SJSA1 (cell line): ENCODE results near the gene TTLL3. TPM values are rescaled to one million over a fixed set of nuclear protein-coding genes. Genes with fewer than 3 reads are reported as not detected.
"Not testable (repeated sequence)": the region's sequence is repeated elsewhere in the genome, so short reads cannot be mapped to it uniquely, and the experiment has no call there.

Source experiments
- DNase-seq, 2 experiments: peaks; one replicate each; pipeline ENCODE4 v3.0.0-alpha.2; 2015 to 2020; ENCODE audit warnings: low spot score in 2 of 2, low read depth in 1 of 2
- H3K27ac ChIP-seq: fragments of 250-450 bp; sonication (Bioruptor Pico); 2 replicates; pipeline ENCODE4 v1.5.1; 2020; ENCODE audit warnings: mild to moderate bottlenecking, moderate library complexity
- H3K27me3 ChIP-seq: fragments of 250-450 bp; sonication (Bioruptor Pico); replicated peaks from 2 replicates; pipeline ENCODE4 v1.5.1; 2020; ENCODE audit warnings: mild to moderate bottlenecking, moderate library complexity
- H3K36me3 ChIP-seq: fragments of 250-450 bp; sonication (Bioruptor Pico); 2 replicates; pipeline ENCODE4 v1.5.1; 2020; ENCODE audit warnings: mild to moderate bottlenecking
- H3K4me1 ChIP-seq: fragments of 250-450 bp; sonication (Bioruptor Pico); replicated peaks from 2 replicates; pipeline ENCODE4 v1.6.1; 2021; ENCODE audit warnings: mild to moderate bottlenecking
- H3K4me3 ChIP-seq: fragments of 250-450 bp; sonication (Bioruptor Pico); 2 replicates; pipeline ENCODE4 v1.5.1; 2020; ENCODE audit warnings: mild to moderate bottlenecking
- H3K9me3 ChIP-seq: fragments of 250-450 bp; sonication (Bioruptor Pico); replicated peaks from 2 replicates; pipeline ENCODE4 v1.5.1; 2020; ENCODE audit warnings: mild to moderate bottlenecking
- total RNA-seq: library from RNA; depleted of rRNA; stranded (reverse); fragments of >200 nt; shearing (Covaris generic); gene quantifications from 2 replicates; pipeline ENCODE4 v1.2.3, GENCODE V29; 2014; rRNA removed

TTLL3 gene, protein sequence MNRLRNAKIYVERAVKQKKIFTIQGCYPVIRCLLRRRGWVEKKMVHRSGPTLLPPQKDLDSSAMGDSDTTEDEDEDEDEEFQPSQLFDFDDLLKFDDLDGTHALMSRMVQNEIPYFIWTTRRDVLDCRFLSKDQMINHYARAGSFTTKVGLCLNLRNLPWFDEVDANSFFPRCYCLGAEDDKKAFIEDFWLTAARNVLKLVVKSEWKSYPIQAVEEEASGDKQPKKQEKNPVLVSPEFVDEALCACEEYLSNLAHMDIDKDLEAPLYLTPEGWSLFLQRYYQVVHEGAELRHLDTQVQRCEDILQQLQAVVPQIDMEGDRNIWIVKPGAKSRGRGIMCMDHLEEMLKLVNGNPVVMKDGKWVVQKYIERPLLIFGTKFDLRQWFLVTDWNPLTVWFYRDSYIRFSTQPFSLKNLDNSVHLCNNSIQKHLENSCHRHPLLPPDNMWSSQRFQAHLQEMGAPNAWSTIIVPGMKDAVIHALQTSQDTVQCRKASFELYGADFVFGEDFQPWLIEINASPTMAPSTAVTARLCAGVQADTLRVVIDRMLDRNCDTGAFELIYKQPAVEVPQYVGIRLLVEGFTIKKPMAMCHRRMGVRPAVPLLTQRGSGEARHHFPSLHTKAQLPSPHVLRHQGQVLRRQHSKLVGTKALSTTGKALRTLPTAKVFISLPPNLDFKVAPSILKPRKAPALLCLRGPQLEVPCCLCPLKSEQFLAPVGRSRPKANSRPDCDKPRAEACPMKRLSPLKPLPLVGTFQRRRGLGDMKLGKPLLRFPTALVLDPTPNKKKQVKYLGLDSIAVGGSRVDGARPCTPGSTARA
- total RNA-seq: 2.3 and 5.8 TPM in 2 replicates

- Histone ChIP-seq H3K27ac (peak within 1 kb of the TSS; percentile 78), H3K4me1 (peaks cover 15% of the 10 kb centered on the region), H3K9me3 (no peaks in the 10 kb centered on the region), H3K4me3 (peak within 1 kb of the TSS; percentile 47), H3K27me3 (no peaks in the 10 kb centered on the region), H3K36me3 (peaks cover 70% of the 10 kb centered on the region)
- peak; percentile 49 to 67 for DNase-seq
These were observed at the start of gene TTLL3 for GRCh38 chr3:9809615-9810432. TTLL3 (plus strand) TSS chr3:9810262; CDS start chr3:9810662, 400 bp downstream.

GRCh38 chr3:9760779-9761505, 49.1 kb upstream of the TTLL3 start:
- peaks cover 23% of the 10 kb centered on the region for H3K36me3 ChIP-seq
- no peak for DNase-seq
- no peaks in the 10 kb centered on the region for H3K9me3 ChIP-seq
- no peak overlapping the region for H3K27ac ChIP-seq
- H3K4me1 ChIP-seq: no peaks in the 10 kb centered on the region
- no peak overlapping the region for H3K4me3 ChIP-seq
- H3K27me3 ChIP-seq: no peaks in the 10 kb centered on the region

DNA sequence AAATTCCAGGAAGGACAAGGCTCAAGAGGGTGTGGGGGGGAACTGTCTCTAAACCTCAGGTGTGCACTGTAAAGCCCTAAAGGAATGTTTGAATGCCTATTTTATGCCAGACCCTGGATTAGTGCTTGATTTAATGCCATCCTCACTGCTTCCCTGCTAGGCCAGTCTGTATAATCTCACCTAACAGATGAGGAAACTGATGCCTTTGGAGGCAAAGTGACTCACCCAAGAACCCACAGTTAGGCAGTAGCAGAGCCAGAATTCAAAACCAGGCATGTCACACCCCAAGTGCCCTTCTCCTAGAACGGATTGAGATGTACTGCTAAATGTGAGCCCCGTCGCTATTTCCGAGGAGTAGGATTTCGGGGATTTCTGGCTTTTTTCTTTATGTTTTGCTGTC, 48.1 kb upstream of the TTLL3 start:
- no peak for DNase-seq

GRCh38 chr3:9762871-9763270, 47.2 kb upstream of the TTLL3 start:
- Histone ChIP-seq H3K36me3 (peaks cover 7% of the 10 kb centered on the region), H3K4me3 (no peak overlapping the region), H3K4me1 (no peaks in the 10 kb centered on the region), H3K27me3 (no peaks in the 10 kb centered on the region), H3K27ac (no peak overlapping the region), H3K9me3 (no peaks in the 10 kb centered on the region)
- no peak for DNase-seq

More for the DNA sequence above, 48.1 kb upstream of the TTLL3 start:
- H3K4me1 ChIP-seq: no peaks in the 10 kb centered on the region
- peaks cover 14% of the 10 kb centered on the region for H3K36me3 ChIP-seq
- no peaks in the 10 kb centered on the region for H3K9me3 ChIP-seq
- no peaks in the 10 kb centered on the region for H3K27me3 ChIP-seq
- no peak overlapping the region for H3K4me3 ChIP-seq
- no peak overlapping the region for H3K27ac ChIP-seq

- H3K4me1 ChIP-seq: peaks cover 10% of the 10 kb centered on the region
- no peak overlapping the region for H3K4me3 ChIP-seq
- H3K9me3 ChIP-seq: no peaks in the 10 kb centered on the region
These were observed 44.2 kb upstream of the TTLL3 start for GRCh38 chr3:9765865-9766264.

DNA sequence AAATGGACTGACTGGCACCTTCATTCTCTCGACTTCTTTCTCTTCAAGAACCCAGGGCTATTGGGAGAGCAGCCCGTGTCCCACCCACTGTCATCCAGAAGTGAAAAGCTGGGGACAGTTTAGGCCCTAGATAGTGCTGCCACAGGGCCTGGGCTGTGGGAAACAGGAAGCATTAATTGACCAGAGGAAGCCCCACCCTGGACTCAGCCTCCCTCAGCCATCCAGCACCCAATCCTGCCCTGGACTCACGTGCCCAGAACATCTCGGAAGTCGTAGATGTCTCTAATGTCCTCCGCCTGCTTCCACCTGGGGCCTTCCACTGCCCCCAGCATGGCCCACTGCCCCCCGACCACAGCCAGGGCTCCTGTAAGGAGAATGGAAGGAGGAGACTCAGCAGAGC, 42.6 kb upstream of the TTLL3 start:
- no peak overlapping the region for H3K27ac ChIP-seq
- H3K9me3 ChIP-seq: no peaks in the 10 kb centered on the region
- H3K4me1 ChIP-seq: peaks cover 10% of the 10 kb centered on the region
- no peak for DNase-seq
- H3K27me3 ChIP-seq: no peaks in the 10 kb centered on the region
- H3K36me3 ChIP-seq: no peaks in the 10 kb centered on the region
- H3K4me3 ChIP-seq: no peak overlapping the region

More at GRCh38 chr3:9765865-9766264, 44.2 kb upstream of the TTLL3 start:
- DNase-seq: no peak
- H3K27me3 ChIP-seq: no peaks in the 10 kb centered on the region
- no peak overlapping the region for H3K27ac ChIP-seq
- H3K36me3 ChIP-seq: no peaks in the 10 kb centered on the region

DNA sequence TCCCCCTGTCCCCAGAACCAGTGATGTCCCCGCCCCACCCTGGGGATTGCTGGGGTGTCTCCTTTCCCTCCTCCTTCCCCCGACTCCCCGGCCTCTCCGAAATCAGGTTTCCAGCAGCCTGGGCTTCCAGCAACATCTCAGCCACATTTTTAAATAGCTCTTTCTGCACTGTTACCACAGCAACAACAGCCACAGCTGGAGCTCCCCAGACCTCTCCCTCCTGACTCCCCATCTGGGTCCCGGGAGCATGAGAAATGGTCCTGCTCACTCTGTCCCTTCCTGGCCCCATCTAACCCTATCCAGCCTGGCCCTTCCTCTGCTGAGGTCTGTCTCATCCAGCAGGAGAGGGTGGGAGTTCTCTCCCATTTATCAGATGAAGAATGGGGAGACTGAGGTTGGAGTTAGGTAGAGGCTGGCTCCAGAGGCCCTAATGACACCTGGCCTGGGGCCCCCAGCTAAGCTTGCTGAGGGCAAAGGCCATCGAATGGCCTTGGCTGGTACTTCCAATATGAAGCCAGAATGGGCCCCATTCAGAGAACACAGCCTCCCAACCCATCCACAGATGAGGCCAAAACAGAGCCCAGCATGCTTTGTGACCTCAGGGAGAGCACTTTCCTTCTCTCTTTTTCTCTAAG, 41.8 kb upstream of the TTLL3 start:
- Histone ChIP-seq H3K4me3 (no peak overlapping the region), H3K27ac (no peak overlapping the region), H3K4me1 (peaks cover 10% of the 10 kb centered on the region)

DNA sequence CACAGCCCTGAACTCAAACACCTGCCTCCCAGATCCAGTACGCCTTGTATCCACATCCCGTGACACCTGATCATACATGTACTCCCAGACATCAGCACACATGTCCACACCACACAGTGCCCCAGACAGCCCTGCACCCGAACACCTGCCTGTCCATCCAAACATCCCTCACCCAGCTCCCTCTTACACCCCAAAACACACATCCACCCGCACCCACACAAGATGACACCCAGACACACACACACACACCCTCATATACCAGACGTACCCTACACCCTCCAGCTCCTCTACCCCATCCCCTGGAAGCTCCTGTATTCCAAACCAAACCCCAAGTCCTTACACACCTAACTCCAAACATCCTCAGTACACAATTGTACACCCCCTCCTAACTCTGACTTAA, 41.0 kb upstream of the TTLL3 start:
- Histone ChIP-seq H3K27ac (no peak overlapping the region), H3K27me3 (no peaks in the 10 kb centered on the region), H3K9me3 (no peaks in the 10 kb centered on the region), H3K36me3 (no peaks in the 10 kb centered on the region), H3K4me1 (peaks cover 10% of the 10 kb centered on the region), H3K4me3 (no peak overlapping the region)
- no peak for DNase-seq

More for the DNA sequence above, 41.8 kb upstream of the TTLL3 start:
- DNase-seq: no peak
- Histone ChIP-seq H3K27me3 (no peaks in the 10 kb centered on the region), H3K36me3 (no peaks in the 10 kb centered on the region), H3K9me3 (no peaks in the 10 kb centered on the region)

GRCh38 chr3:9769426-9770275, 40.4 kb upstream of the TTLL3 start, which contains the start of gene CAMK1:
CAMK1 (minus strand) TSS chr3:9769947; CDS start chr3:9767749, 2,198 bp downstream.
- DNase-seq: peak; percentile 44 to 63
- peak within 1 kb of the TSS; percentile 39 for H3K4me3 ChIP-seq
- H3K36me3 ChIP-seq: no peaks in the 10 kb centered on the region
- H3K27me3 ChIP-seq: no peaks in the 10 kb centered on the region
- H3K4me1 ChIP-seq: peaks cover 10% of the 10 kb centered on the region
- no peak within 1 kb of the TSS for H3K27ac ChIP-seq
- H3K9me3 ChIP-seq: no peaks in the 10 kb centered on the region

GRCh38 chr3:9770276-9770812, 39.7 kb upstream of the TTLL3 start:
- DNase-seq: no peak
- no peaks in the 10 kb centered on the region for H3K9me3 ChIP-seq
- H3K4me1 ChIP-seq: peaks cover 10% of the 10 kb centered on the region
- no peak overlapping the region for H3K27ac ChIP-seq
- no peaks in the 10 kb centered on the region for H3K36me3 ChIP-seq
- peak overlapping the region; percentile 39 for H3K4me3 ChIP-seq
- no peaks in the 10 kb centered on the region for H3K27me3 ChIP-seq

- H3K27me3 ChIP-seq, H3K27ac ChIP-seq, H3K9me3 ChIP-seq, H3K4me1 ChIP-seq, H3K4me3 ChIP-seq, DNase-seq, H3K36me3 ChIP-seq: not testable (repeated sequence)
These were observed 39.1 kb upstream of the TTLL3 start for GRCh38 chr3:9771007-9771406.
